GM06990 (cell line): ENCODE data around the gene NOXRED1.

Source experiments
- DNase-seq: peaks from one replicate; pipeline ENCODE4 v3.0.0-alpha.2; 2011; ENCODE audit not compliant: insufficient read length; ENCODE audit errors: extremely low read depth
- H3K27me3 ChIP-seq: replicated peaks from 2 replicates; pipeline ENCODE4 v1.6.0; 2011; ENCODE audit warnings: low read length; ENCODE audit not compliant: control insufficient read depth, insufficient read depth
- H3K36me3 ChIP-seq: 2 replicates; pipeline ENCODE4 v1.5.1; 2011; ENCODE audit warnings: low read length; ENCODE audit not compliant: control insufficient read depth, insufficient read depth
- H3K4me3 ChIP-seq: replicated peaks from 2 replicates; pipeline ENCODE4 v1.5.1; 2011; ENCODE audit warnings: low read depth, mild to moderate bottlenecking, control low read depth, low read length
- CTCF ChIP-seq: IDR thresholded peaks from 2 replicates; pipeline ENCODE4 v1.5.1; 2011; ENCODE audit warnings: low read length, control low read depth, mild to moderate bottlenecking, inconsistent platforms; ENCODE audit not compliant: insufficient read depth, poor library complexity, severe bottlenecking

The NOXRED1 gene

GRCh38 chr14:77442196-77442595 is 18.9 kb upstream of the NOXRED1 start:
- no peaks in the 10 kb centered on the region for H3K27me3 ChIP-seq
- TF ChIP-seq CTCF, result no peak
- H3K36me3 ChIP-seq, result peaks cover 13% of the 10 kb centered on the region

GRCh38 chr14:77439861-77440260 is 16.5 kb upstream of the NOXRED1 start:
- Histone ChIP-seq H3K4me3 (no peak overlapping the region), H3K36me3 (peaks cover 15% of the 10 kb centered on the region), H3K27me3 (no peaks in the 10 kb centered on the region)
- no peak for TF ChIP-seq CTCF
- no peak for DNase-seq

More at GRCh38 chr14:77442196-77442595, 18.9 kb upstream of the NOXRED1 start:
- no peak overlapping the region for H3K4me3 ChIP-seq
- DNase-seq, result no peak

GRCh38 chr14:77438596-77438995 is 15.3 kb upstream of the NOXRED1 start:
- TF ChIP-seq CTCF, result no peak
- H3K36me3 ChIP-seq, result peaks cover 14% of the 10 kb centered on the region
- DNase-seq, result no peak

GRCh38 chr14:77436042-77436441 is 12.7 kb upstream of the NOXRED1 start:
- no peak for TF ChIP-seq CTCF
- H3K27me3 ChIP-seq, result no peaks in the 10 kb centered on the region
- DNase-seq, result no peak
- H3K36me3 ChIP-seq, result peaks cover 8% of the 10 kb centered on the region
- H3K4me3 ChIP-seq, result no peak overlapping the region

More at GRCh38 chr14:77438596-77438995, 15.3 kb upstream of the NOXRED1 start:
- no peaks in the 10 kb centered on the region for H3K27me3 ChIP-seq
- H3K4me3 ChIP-seq, result no peak overlapping the region

DNA sequence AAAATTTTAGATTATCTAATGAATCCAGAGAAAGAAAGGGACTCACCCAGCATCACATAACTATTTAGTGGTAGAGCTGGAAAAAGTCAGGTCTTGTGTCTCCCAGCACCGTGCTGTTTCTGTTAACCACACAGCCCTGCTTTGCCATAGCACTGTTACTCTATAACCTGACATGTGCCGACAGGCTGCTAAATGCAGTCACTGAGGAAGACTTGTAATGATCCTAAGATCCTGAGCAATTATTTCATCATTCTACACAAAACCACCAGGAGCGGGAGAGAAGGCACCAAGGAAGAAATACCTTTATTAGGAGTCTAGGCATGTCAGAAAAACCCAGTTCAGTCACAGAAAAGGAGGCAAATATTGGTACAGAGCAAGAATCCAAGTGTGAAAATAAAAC is 3.1 kb upstream of the NOXRED1 start:
- Histone ChIP-seq H3K4me3 (no peak overlapping the region), H3K36me3 (peaks cover 34% of the 10 kb centered on the region), H3K27me3 (no peaks in the 10 kb centered on the region)
- DNase-seq, result no peak
- no peak for TF ChIP-seq CTCF

GRCh38 chr14:77424862-77425261 is 1.5 kb upstream of the NOXRED1 start:
- Histone ChIP-seq H3K4me3 (no peak overlapping the region), H3K36me3 (peaks cover 34% of the 10 kb centered on the region), H3K27me3 (no peaks in the 10 kb centered on the region)
- TF ChIP-seq CTCF, result no peak
- DNase-seq, result no peak
